ENCODE measurements around the gene HOXD8. TPM values are rescaled to one million over a fixed set of nuclear protein-coding genes. Genes with fewer than 3 reads are reported as not detected.

The HOXD8 gene
- total and polyA plus RNA-seq, 9 of the 15 experiments (the other 6 are each of a cell fraction or from before 2014, with no cell fraction given) = 0.04 to 0.15 TPM; not detected in 7

GRCh38 chr2:176124947-176125771 is 4.3 kb upstream of the HOXD8 start (continued):
- TF ChIP-seq MGA (IDR thresholded peaks at IDR 0.05) = no peak

Measured in K562 (cell line).